GM19455 (cell line): Measurements from ENCODE around the gene KRTAP10-4.
"Not testable (repeated sequence)": the region's sequence is repeated elsewhere in the genome, so short reads cannot be mapped to it uniquely, and the experiment has no call there.

Experiments used
- ATAC-seq: cut with Tn5 transposase; IDR thresholded peaks from one replicate; pipeline ENCODE4 v1.9.1; 2021; ENCODE audit not compliant: unreplicated experiment

Gene KRTAP10-4

GRCh38 chr21:44533891-44534627, 39.5 kb upstream of the KRTAP10-4 start:
- no peak for ATAC-seq

GRCh38 chr21:44534688-44535087, 38.8 kb upstream of the KRTAP10-4 start:
- no peak for ATAC-seq

- ATAC-seq = no peak
Measured at GRCh38 chr21:44535963-44536362, 37.6 kb upstream of the KRTAP10-4 start.

- ATAC-seq = no peak
Measured at GRCh38 chr21:44537930-44538911, 35.3 kb upstream of the KRTAP10-4 start.

- ATAC-seq = no peak
Measured at GRCh38 chr21:44539046-44539445, 34.5 kb upstream of the KRTAP10-4 start.

GRCh38 chr21:44539991-44540666, 33.4 kb upstream of the KRTAP10-4 start, which contains the start of gene KRTAP10-1:
Gene KRTAP10-1, minus strand, starts transcription at chr21:44540195. Its CDS starts 45 bp downstream, at chr21:44540150.
- no peak for ATAC-seq

GRCh38 chr21:44540741-44541288, 32.7 kb upstream of the KRTAP10-4 start:
- ATAC-seq = no peak

- no peak for ATAC-seq
Measured at GRCh38 chr21:44542716-44543115, 30.8 kb upstream of the KRTAP10-4 start.

GRCh38 chr21:44544566-44544965, 29.0 kb upstream of the KRTAP10-4 start:
- ATAC-seq = no peak

GRCh38 chr21:44547656-44548331, 25.7 kb upstream of the KRTAP10-4 start:
- no peak for ATAC-seq

GRCh38 chr21:44548381-44548780, 25.1 kb upstream of the KRTAP10-4 start:
- ATAC-seq = no peak

GRCh38 chr21:44548922-44549321, 24.6 kb upstream of the KRTAP10-4 start:
- no peak for ATAC-seq

GRCh38 chr21:44549525-44550211, 23.9 kb upstream of the KRTAP10-4 start:
- no peak for ATAC-seq

GRCh38 chr21:44550285-44550684, 23.2 kb upstream of the KRTAP10-4 start:
- ATAC-seq = not testable (repeated sequence)

GRCh38 chr21:44550807-44551206, 22.7 kb upstream of the KRTAP10-4 start:
- no peak for ATAC-seq

GRCh38 chr21:44551340-44551961, 22.1 kb upstream of the KRTAP10-4 start, which contains the start of gene KRTAP10-2:
Gene KRTAP10-2, minus strand, starts transcription at chr21:44551505. Its CDS starts 47 bp downstream, at chr21:44551458.
- ATAC-seq = no peak

GRCh38 chr21:44552136-44552535, 21.4 kb upstream of the KRTAP10-4 start:
- no peak for ATAC-seq

GRCh38 chr21:44552681-44553080, 20.8 kb upstream of the KRTAP10-4 start:
- no peak for ATAC-seq

- no peak for ATAC-seq
Measured at GRCh38 chr21:44555200-44555875, 18.2 kb upstream of the KRTAP10-4 start.
